Right lobe of liver (tissue), 4 donors: ENCODE data around the gene LEKR1.

Source experiments
- POLR2A ChIP-seq: fragments of 450-650 bp; IDR thresholded peaks from one replicate; pipeline ENCODE4 v1.6.1; 2017; ENCODE audit warnings: antibody characterized with exemption, mild to moderate bottlenecking
- TF ChIP-seq, protein P1 (sequence below), 4 donors: fragments of 200-600 bp in 3 of 4; fragments of 450-650 bp in 1 of 4; IDR thresholded peaks; one replicate each; pipeline versions ENCODE4 v1.5.1 to v1.8.0; 2016 to 2022; ENCODE audit warnings: antibody characterized with exemption in 4 of 4, mild to moderate bottlenecking in 2 of 4
- donor health status: DM: no; HTN: no; CAD: no.
- donor health status: DM: no; HTN: no; CAD: no.
- donor health status: DM: no; HTN: yes; CAD: no.

DNA sequence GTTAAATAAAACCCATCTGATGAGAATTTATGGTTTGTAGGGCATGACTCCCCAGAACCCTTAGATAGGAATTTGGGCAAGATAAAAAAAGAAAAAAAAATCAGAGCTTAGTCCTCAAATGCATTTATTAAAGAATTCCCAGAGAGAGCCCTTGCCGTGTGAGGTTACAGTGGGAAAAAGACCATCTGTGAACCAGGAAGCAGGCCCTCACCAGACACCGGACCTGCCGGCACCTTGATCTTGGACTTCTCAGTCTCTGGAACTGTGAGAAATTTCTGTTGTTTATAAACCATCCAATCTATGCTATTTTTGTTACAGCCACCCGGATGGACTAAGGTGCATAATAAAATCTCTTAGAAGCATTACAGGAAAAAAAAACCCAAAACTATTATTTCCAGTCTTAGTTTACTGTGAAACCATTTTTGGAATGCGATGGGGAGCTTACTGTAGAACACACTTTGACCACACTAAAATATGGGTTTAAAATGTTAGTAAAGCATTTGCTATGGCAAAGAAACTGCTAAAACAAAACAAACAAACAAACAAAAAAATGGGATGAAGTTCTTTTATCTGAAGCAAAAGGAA, 72.2 kb downstream of the LEKR1 start:
- TF ChIP-seq, protein P1, sequence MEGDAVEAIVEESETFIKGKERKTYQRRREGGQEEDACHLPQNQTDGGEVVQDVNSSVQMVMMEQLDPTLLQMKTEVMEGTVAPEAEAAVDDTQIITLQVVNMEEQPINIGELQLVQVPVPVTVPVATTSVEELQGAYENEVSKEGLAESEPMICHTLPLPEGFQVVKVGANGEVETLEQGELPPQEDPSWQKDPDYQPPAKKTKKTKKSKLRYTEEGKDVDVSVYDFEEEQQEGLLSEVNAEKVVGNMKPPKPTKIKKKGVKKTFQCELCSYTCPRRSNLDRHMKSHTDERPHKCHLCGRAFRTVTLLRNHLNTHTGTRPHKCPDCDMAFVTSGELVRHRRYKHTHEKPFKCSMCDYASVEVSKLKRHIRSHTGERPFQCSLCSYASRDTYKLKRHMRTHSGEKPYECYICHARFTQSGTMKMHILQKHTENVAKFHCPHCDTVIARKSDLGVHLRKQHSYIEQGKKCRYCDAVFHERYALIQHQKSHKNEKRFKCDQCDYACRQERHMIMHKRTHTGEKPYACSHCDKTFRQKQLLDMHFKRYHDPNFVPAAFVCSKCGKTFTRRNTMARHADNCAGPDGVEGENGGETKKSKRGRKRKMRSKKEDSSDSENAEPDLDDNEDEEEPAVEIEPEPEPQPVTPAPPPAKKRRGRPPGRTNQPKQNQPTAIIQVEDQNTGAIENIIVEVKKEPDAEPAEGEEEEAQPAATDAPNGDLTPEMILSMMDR (IDR thresholded peaks at IDR 0.05): no peak
- no peak for TF ChIP-seq POLR2A
